ENCODE data around the gene ADO. TPM values are rescaled to one million over a fixed set of nuclear protein-coding genes. Genes with fewer than 3 reads are reported as not detected.
A peak's percentile ranks its signal among the peaks of the same experiment; 100 is the strongest.
"Not testable (repeated sequence)": the region's sequence is repeated elsewhere in the genome, so short reads cannot be mapped to it uniquely, and the experiment has no call there.

The ADO gene
- 22.4 and 29.8 TPM in 2 replicates for total RNA-seq (2014; rRNA removed; shearing (Covaris generic))

GRCh38 chr10:62804356-62805230, at the start of gene ADO:
Gene ADO, plus strand, starts transcription at chr10:62804720. Its CDS starts 340 bp downstream, at chr10:62805060.
- peak; percentile 78 for DNase-seq (ENCODE audit: low read depth)

DNA sequence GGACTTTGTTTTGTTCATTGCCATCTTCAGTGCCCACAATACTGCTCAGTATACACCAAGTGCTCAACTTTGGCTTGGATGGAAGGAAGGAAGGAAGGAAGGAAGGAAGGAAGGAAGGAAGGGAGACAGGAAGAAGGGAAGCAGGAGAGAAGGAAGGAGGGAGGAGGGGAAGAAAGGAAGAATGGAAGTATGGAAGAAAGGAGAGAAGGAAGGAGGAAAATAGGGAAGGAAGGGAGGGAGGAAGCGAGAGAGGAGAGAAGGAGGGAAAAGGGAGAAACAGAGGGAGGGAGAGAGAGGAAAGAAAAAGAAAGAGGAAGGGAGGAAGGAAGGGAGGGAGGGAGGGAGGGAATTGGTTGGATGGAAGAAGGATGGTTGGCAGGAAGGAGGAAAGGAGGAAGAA, 49.6 kb upstream of the ADO start:
- DNase-seq (ENCODE audit: low read depth): no peak

DNA sequence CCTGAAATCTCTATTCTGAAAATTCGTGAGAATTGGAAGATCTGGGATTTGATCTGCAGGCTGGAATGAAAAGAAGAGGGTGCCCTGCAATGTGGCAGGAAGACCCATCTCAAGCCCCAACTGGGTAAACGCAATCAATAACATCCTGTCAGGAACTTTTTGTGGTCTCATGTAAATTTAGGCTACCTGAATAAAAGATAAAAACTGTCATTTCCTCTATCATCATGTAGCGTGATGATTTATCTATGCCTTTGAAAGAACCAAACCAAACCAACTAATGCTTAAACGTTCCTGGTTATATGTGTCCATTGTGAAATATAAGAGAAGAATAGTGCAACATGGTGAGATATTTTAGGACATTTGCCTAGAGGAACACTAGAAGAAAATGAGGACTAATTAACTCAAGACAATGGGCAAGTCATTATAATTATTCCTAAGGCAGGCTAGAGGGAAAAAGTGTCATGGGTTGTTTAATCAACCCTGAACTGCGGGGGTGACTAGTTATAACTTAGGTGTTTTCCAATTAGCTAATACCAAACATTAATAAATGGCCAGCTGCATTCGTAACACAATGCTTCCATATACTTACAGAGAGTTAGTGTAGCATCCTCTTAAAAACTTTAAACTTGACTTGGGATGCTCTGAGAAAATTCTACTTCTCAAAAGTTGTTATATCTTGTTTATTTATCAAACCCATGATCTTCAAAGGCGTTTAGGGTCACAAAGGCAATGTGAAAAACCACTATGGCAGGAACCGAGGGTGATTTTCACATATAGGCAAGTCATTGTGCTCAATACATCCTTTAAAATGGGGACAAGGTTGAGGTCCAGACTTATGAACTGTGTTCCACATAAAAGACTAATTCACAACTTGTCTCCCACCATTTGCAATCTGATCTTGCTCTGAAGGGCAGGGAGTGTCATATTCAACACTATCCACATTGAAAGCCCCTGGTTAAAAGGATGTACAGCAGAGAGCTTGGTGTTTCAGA, 48.6 kb upstream of the ADO start:
- no peak for DNase-seq (ENCODE audit: low read depth)

GRCh38 chr10:62759599-62760175, 44.8 kb upstream of the ADO start:
- no peak for DNase-seq (ENCODE audit: low read depth)

GRCh38 chr10:62760401-62760800, 44.1 kb upstream of the ADO start:
- no peak for DNase-seq (ENCODE audit: low read depth)

DNA sequence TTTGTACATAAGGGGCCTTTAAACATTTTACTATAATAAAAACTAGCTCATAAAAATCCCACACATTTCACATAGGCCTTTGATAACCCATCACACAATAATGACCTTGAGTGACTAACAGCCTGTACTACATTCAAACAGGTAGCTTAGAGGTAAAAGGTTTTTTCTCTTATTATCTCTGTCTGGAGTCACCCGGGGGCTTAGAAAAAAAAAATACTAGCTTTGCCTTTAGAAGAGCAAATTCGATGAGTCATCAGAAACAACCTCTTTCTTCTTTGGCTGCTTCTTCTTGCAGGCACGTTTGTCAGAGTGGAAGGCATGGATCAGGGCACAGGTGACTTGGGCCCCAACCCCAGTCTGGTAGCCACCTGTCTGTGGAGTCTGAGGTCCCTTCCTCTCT, 43.4 kb upstream of the ADO start:
- peak; percentile 11 for DNase-seq (ENCODE audit: low read depth)

DNA sequence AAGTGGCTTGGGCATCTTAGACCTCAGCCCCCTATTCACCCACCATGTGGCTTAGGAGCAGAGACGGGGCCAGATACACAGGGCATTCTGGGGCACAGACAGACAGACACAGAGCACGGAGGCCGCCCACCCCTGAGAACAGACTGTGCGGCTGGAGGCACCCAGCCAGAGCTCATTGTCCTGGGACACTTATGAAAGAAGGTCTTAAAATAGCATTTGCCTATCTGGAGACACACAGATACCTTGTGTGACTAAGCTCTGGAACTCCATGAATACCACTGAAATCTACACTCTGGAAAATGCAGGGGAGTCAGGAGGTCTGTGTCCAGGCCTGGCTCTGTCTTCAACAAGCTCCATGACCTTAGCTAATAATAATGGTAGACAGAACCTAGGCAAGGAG, 41.4 kb upstream of the ADO start:
- no peak for DNase-seq (ENCODE audit: low read depth)

DNA sequence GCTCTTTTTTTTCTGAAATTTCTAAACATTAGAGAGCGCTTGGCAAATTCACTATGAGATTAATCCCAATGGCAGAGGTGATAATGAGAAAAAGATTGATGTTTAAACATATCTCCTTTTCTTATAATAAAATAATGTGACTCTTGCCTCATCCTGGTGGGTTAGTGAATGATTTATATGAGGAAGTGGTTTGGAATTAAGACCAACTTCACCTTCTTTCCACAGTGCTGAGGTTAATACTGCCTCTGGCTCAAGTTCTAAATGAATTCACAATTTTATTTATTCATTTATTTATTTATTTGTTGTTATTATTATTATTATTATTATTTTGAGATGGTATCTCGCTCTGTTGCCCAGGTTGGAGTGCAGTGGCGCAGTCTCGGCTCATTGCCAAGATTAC, 40.5 kb upstream of the ADO start:
- DNase-seq (ENCODE audit: low read depth): no peak

- no peak for DNase-seq (ENCODE audit: low read depth)
Observed at GRCh38 chr10:62765726-62766125, 38.8 kb upstream of the ADO start.

DNA sequence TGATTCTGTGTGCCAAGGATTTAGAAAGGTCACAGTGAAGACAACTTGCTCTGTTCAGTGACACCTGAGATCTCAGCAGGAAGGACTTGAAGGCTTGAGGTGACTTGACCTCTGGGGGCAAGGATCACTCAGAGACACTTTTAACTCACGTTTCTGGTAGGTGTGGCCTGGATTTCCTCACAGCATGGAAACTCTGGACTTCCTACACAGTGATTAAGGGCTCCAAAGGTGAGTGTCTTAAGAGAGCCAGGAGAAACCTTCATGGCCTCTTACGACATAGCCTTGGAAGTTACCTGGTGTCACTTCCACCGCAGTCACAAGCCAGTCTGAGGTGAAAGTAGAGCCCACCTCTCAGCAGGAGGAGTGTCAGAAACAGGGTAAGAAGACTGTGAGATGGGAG, 38.1 kb upstream of the ADO start:
- DNase-seq (ENCODE audit: low read depth): no peak

DNA sequence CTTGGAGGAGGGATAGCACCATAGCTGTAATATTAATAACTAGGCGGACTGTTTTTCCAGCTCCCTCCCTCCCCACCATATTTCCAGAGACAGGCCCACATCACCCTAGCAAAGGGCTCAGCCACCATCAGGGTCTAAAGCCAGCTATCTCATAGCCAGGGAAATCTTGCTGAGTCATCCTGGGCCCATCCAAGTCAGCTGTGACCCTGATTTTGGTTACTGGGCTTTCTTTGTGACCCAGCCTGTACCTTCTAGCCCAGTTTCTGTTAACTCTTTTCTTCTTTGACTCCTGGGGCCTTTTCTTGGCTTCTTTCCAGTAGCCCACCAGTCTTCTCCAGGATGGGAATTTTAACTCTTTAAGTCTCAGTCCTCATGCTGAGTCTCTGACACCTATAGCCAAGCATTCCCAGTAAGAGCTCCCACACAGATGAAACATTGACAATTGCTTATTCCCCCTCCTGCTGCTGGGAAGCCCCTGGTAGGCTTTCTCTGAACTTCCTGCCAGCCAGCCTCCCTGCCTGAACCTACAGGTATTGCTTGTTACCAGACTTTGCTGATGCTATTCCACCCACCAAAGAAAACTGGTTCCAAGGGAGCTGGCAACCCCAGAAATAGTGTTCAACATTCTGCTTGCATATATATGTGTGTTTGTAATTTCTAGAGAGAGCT, 34.8 kb upstream of the ADO start:
- DNase-seq (ENCODE audit: low read depth): no peak

GRCh38 chr10:62772186-62772974, 32.1 kb upstream of the ADO start:
- no peak for DNase-seq (ENCODE audit: low read depth)

DNA sequence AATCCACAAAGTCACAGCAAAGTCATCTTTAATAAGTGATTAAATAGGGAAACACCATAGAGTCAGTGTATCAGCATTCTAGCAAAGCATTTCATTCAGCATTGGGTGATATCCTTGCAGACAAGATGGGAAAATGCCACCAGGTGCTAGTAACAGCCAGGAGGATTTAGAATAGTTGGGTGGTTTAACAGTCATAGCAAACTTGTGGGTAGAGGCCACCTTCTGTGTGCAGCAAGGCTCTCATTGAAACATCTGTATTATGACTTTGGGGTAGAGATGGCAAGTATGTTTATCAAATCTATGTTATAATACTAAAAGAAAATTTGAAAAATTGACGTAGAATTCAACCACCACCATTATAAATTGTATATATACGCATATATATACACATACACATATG, 26.4 kb upstream of the ADO start:
- DNase-seq (ENCODE audit: low read depth): no peak

- DNase-seq (ENCODE audit: low read depth): peak; percentile 18
Observed at GRCh38 chr10:62779487-62780248, 24.9 kb upstream of the ADO start.

GRCh38 chr10:62784537-62784936, 20.0 kb upstream of the ADO start:
- DNase-seq (ENCODE audit: low read depth): not testable (repeated sequence)

DNA sequence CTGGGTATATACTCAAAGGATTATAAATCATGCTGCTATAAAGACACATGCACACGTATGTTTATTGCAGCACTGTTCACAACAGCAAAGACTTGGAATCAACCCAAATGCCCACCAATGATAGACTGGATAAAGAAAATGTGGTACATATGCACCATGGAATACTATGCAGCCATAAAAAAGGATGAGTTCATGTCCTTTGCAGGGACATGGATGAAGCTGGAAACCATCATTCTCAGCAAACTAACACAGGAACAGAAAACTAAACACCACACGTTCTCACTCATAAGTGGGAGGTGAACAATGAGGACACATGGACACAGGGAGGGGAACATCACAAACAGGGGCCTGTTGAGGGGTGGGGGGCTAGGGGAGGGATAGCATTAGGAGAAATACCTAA, 16.2 kb upstream of the ADO start:
- DNase-seq (ENCODE audit: low read depth): not testable (repeated sequence)

GRCh38 chr10:62788861-62789467, 15.6 kb upstream of the ADO start:
- peak; percentile 6 for DNase-seq (ENCODE audit: low read depth)

DNA sequence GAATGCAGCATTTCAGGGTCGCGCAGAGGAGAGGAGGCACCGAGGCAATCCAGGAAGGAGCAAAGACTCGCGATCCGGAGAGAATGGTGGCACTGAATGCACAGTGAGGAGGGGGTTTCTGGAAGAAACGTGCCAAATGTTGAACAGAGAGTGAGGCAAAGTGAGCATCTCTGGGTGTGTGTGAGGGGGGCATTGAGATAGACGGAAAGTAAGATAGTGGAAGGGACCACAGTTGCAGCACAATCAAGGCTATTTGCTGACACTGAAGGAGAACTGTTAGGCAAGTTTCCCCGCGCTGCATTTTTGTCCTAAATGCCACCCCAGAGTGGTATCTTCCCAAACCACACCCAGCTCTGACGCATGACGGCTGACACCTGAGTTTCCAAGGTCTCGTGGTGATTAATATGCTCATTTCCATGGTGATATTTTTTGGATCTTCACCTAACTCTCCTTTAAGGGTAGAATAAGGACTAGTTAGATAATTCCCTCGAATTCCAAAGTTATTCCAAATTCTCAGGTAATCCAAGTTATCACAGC, 14.4 kb upstream of the ADO start:
- DNase-seq (ENCODE audit: low read depth): no peak

- DNase-seq (ENCODE audit: low read depth): no peak
Observed at GRCh38 chr10:62790571-62790970, 13.9 kb upstream of the ADO start.

Data from M059J (cell line).